Putamen (tissue), 1 donor: ENCODE measurements around the gene HSPB6.

Experiments used
- DNase-seq: peaks from one replicate; pipeline ENCODE4 v3.0.0-alpha.2; 2016; ENCODE audit warnings: low spot score

Gene HSPB6

GRCh38 chr19:35767288-35768081 lies 10.7 kb upstream of the HSPB6 start:
- no peak for DNase-seq

- DNase-seq = no peak
These were observed 9.8 kb upstream of the HSPB6 start for GRCh38 chr19:35766571-35767104.

- DNase-seq = no peak
These were observed 7.8 kb upstream of the HSPB6 start for GRCh38 chr19:35764432-35765315.

GRCh38 chr19:35760711-35761349 lies 4.0 kb upstream of the HSPB6 start:
- DNase-seq = no peak

GRCh38 chr19:35759697-35760096 lies 2.9 kb upstream of the HSPB6 start:
- DNase-seq = no peak

- peak; percentile 99 for DNase-seq
These were observed 1.1 kb upstream of the HSPB6 start, which contains the start of gene PROSER3 for GRCh38 chr19:35757749-35758608. Gene PROSER3 (plus strand): TSS chr19:35758176. CDS start chr19:35758216, 40 bp downstream.

GRCh38 chr19:35757231-35757748 lies 461 bp upstream of the HSPB6 start:
- no peak for DNase-seq

GRCh38 chr19:35755550-35756376 lies 1.1 kb downstream of the HSPB6 start:
- no peak for DNase-seq

- no peak for DNase-seq
These were observed 1.7 kb downstream of the HSPB6 start for GRCh38 chr19:35755131-35755549.

- DNase-seq = no peak
These were observed 2.3 kb downstream of the HSPB6 start for GRCh38 chr19:35754370-35755130.

- DNase-seq = no peak
These were observed 3.0 kb downstream of the HSPB6 start for GRCh38 chr19:35753634-35754369.

- DNase-seq = no peak
These were observed 4.0 kb downstream of the HSPB6 start for GRCh38 chr19:35752746-35753350.

GRCh38 chr19:35751839-35752745 lies 4.7 kb downstream of the HSPB6 start:
- DNase-seq = no peak

- no peak for DNase-seq
These were observed 6.7 kb downstream of the HSPB6 start for GRCh38 chr19:35750167-35750566.

- DNase-seq = peak; percentile 100
These were observed 8.5 kb downstream of the HSPB6 start, which contains the start of gene LIN37 for GRCh38 chr19:35748106-35749020. Gene LIN37 (plus strand): TSS chr19:35748576. CDS start chr19:35748725, 149 bp downstream.

- DNase-seq = no peak
These were observed 10.3 kb downstream of the HSPB6 start for GRCh38 chr19:35746531-35746930.
